Mucosa of descending colon (tissue), 3 donors: ENCODE results near the gene LNX1. TPM values are rescaled to one million over a fixed set of nuclear protein-coding genes. Genes with fewer than 3 reads are reported as not detected.
A peak's percentile ranks its signal among the peaks of the same experiment; 100 is the strongest.

Source experiments
- ATAC-seq: fragments of 200-7000 bp; cut with Tn5 transposase; one replicate; pipeline ENCODE4 v1.9.1; 2020; ENCODE audit warnings: mild to moderate bottlenecking, moderate library complexity
- DNase-seq, 3 donors: peaks; one replicate each; pipeline ENCODE4 v3.0.0-alpha.2; 2020
- H3K36me3 ChIP-seq: fragments of 200-600 bp; one replicate; pipeline ENCODE4 v1.8.0; 2021; ENCODE audit warnings: low read depth, mild to moderate bottlenecking
- H3K4me1 ChIP-seq: fragments of 200-600 bp; one replicate; pipeline ENCODE4 v1.8.0; 2021; ENCODE audit warnings: low read depth, mild to moderate bottlenecking
- H3K4me3 ChIP-seq: fragments of 200-600 bp; one replicate; pipeline ENCODE4 v1.8.0; 2021; ENCODE audit warnings: mild to moderate bottlenecking
- H3K9me3 ChIP-seq: fragments of 200-600 bp; one replicate; pipeline ENCODE4 v1.8.0; 2021; ENCODE audit warnings: mild to moderate bottlenecking
- intact Hi-C, 2 donors: fragments of 100-400 bp; cut with DNase I in 1 of 2; cut with micrococcal nuclease in 1 of 2; formaldehyde crosslinking; loops; one replicate each; pipeline versions ENCODE4 v1.11.0 to v1.11.1; 2022; cut with DNase I, micrococcal nuclease
- total RNA-seq, 3 donors: library from RNA; stranded (reverse); fragmentation: NEBNext Ultra II Directional in 2 of 3; extraction: Animal tissue kit (Norgen Biotek cat#: 25700) in 2 of 3; gene quantifications; one replicate each; pipeline versions ENCODE4 v1.2.1 to v1.2.4, GENCODE V29; 2021 to 2023
- TF ChIP-seq, protein P1 (sequence below): fragments of 200-600 bp; IDR thresholded peaks from one replicate; pipeline ENCODE4 v1.8.0; 2022; ENCODE audit warnings: antibody characterized with exemption, mild to moderate bottlenecking
- donor health status: DM: no; HTN: no; CAD: no; lungs with moderate emphysema.
- donor health status: DM: no; HTN: no; CAD: no.
- donor health status: DM: no; HTN: yes; CAD: no.

The LNX1 gene
- total RNA-seq, 3 donors from 2014 or later, result 8.2 to 24.3 (median 23.2) TPM

DNA sequence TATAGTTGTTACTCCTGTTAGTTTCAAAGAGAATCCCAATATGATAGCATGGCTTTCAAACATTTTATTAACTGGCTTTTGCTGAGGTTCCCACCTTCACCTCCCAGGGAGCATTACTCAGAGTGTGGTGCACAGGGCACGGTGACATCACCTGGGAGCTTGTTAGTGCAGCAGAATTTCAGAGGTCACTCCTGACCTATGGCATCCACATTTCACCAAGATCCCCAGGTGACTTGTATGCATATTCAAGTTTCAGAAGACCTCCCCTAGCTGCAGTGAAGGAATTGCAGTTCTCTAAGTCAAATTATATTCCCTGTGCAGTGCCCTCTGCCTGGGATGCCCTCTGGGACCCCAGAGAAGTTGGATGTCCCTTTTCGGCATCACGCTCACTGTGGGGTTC is 29.7 kb upstream of the LNX1 start:
- ATAC-seq (no peak), DNase-seq (no peak)
- TF ChIP-seq, protein P1, sequence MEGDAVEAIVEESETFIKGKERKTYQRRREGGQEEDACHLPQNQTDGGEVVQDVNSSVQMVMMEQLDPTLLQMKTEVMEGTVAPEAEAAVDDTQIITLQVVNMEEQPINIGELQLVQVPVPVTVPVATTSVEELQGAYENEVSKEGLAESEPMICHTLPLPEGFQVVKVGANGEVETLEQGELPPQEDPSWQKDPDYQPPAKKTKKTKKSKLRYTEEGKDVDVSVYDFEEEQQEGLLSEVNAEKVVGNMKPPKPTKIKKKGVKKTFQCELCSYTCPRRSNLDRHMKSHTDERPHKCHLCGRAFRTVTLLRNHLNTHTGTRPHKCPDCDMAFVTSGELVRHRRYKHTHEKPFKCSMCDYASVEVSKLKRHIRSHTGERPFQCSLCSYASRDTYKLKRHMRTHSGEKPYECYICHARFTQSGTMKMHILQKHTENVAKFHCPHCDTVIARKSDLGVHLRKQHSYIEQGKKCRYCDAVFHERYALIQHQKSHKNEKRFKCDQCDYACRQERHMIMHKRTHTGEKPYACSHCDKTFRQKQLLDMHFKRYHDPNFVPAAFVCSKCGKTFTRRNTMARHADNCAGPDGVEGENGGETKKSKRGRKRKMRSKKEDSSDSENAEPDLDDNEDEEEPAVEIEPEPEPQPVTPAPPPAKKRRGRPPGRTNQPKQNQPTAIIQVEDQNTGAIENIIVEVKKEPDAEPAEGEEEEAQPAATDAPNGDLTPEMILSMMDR, result no peak
- Histone ChIP-seq H3K4me3 (no peak overlapping the region), H3K9me3 (no peaks in the 10 kb centered on the region), H3K4me1 (no peaks in the 10 kb centered on the region), H3K36me3 (no peaks in the 10 kb centered on the region)
- intact Hi-C loops, result no loop called here

DNA sequence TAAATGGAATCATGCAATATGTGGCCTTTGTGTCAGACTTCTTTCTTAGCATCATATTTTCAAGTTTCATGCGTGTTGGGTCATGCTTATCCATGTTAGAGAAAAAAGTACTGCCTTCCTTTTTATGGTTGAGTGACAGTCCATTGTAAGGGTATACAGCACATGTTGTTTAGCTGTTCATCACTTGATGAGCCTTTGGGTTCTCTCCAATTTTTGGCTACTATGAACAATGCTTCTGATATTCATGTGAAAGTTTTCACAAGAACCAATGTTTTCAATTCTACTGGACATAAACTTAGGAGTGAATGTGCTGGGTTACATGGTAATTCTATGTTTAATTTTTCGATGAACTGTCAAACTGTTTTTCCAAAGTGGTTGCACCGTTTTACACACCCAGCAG is 28.1 kb upstream of the LNX1 start:
- Histone ChIP-seq H3K36me3 (no peaks in the 10 kb centered on the region), H3K9me3 (no peaks in the 10 kb centered on the region), H3K4me3 (no peak overlapping the region), H3K4me1 (no peaks in the 10 kb centered on the region)
- DNase-seq (no peak), ATAC-seq (no peak)
- intact Hi-C loops, result no loop called here
- TF ChIP-seq, protein P1, result no peak

DNA sequence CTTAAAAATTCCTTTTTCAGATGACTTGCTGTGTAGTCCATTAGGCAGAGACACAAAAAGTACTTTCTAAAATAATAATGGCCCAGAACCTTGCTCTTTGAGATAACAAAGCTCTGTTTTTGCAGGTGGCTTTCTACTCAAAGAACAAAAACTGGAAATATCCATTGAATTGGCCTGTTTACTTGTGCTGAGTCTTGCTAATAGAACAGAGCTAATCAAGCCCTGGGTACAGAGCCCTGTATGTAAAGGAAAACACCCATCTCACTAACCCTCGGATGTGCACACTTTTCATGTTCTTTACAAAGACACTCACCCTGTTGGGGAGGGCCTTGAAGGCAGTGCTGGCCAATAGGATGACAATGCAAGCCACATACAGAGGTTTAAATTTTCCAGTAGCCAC is 27.0 kb upstream of the LNX1 start:
- no peaks in the 10 kb centered on the region for H3K9me3 ChIP-seq
- no peak for DNase-seq
- TF ChIP-seq, protein P1, result no peak

DNA sequence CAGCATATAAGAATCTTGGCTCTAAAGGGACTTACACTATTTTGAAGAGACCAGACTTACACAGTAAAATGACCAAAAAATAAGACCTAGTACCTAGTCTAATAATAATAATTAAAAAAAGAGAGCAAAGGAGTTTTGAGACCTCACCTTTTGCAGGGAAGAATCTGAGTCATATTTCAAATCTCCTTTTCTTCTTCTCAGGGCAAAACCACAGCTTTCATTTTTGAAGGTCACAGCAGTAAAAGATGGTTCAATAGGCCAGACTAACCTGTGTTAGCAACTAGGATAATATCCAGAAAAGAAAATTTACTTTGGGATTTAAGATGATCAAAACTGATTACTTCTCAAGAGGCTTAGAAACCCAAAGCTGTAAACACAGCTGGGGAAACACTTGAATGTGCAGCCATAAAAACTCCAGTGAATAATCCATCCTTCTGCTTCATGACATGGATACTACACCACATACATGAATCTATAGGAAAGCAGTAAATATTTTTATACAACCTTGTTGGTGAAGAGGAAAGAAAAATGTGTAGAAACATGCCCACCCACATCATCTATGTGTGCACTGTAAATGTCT is 25.9 kb upstream of the LNX1 start:
- ATAC-seq, result no peak
- intact Hi-C loops, result no loop called here
- DNase-seq, result no peak

More for the DNA sequence above, 27.0 kb upstream of the LNX1 start:
- Histone ChIP-seq H3K4me1 (no peaks in the 10 kb centered on the region), H3K36me3 (no peaks in the 10 kb centered on the region), H3K4me3 (no peak overlapping the region)
- no peak for ATAC-seq
- intact Hi-C loops, result no loop called here

DNA sequence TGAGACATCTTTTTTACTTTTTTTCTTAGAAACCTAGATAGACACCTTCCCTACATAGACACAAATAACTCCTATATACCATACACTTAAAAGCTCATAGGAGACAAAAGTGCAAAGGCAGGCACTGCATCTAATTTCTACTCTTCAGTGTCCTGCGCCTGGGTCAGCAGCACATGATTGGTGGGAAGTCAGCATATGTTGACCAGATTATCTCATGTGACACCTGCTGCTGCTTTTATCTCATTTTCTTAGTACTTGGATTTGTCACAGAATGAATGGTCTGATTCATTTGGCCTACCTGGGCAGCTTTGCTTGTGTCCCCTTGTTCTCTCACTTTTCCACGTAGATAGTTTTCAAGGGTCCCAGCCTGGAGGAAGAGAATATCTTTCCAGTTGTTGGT is 24.9 kb upstream of the LNX1 start:
- TF ChIP-seq, protein P1, result no peak
- Histone ChIP-seq H3K9me3 (no peaks in the 10 kb centered on the region), H3K4me1 (no peaks in the 10 kb centered on the region), H3K4me3 (no peak overlapping the region), H3K36me3 (no peaks in the 10 kb centered on the region)
- no peak for DNase-seq
- intact Hi-C loops, result no loop called here
- ATAC-seq, result no peak

More for the DNA sequence above, 25.9 kb upstream of the LNX1 start:
- Histone ChIP-seq H3K4me3 (no peak overlapping the region), H3K4me1 (no peaks in the 10 kb centered on the region), H3K9me3 (no peaks in the 10 kb centered on the region), H3K36me3 (no peaks in the 10 kb centered on the region)
- TF ChIP-seq, protein P1, result no peak

DNA sequence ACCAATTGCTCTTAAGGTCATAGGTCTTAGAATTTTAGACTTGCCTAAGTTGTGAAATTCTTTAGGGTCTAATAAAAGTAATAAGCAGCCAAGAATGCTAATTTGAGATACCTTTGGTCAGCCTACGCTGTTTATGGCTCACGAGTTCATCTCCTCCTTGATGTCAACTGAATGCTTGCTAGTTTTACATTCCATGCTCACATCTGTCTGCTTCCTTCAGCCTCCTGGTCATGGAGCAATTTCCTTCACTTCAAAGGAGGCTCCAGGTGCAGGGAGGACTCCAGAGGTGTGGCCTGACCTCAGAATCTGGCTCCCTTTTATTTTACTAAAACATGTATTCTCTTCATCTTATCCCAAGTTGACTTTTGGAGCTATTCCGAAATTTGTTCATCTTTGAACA is 23.3 kb upstream of the LNX1 start:
- ATAC-seq (peak; percentile 72), DNase-seq (peak in 1 of 3 donors; percentile 63)
- Histone ChIP-seq H3K4me1 (no peaks in the 10 kb centered on the region), H3K36me3 (no peaks in the 10 kb centered on the region), H3K4me3 (no peak overlapping the region), H3K9me3 (no peaks in the 10 kb centered on the region)
- intact Hi-C loops, result no loop called here
- TF ChIP-seq, protein P1, result no peak
